ENCODE results near the gene SDK2.

Gene SDK2

DNA sequence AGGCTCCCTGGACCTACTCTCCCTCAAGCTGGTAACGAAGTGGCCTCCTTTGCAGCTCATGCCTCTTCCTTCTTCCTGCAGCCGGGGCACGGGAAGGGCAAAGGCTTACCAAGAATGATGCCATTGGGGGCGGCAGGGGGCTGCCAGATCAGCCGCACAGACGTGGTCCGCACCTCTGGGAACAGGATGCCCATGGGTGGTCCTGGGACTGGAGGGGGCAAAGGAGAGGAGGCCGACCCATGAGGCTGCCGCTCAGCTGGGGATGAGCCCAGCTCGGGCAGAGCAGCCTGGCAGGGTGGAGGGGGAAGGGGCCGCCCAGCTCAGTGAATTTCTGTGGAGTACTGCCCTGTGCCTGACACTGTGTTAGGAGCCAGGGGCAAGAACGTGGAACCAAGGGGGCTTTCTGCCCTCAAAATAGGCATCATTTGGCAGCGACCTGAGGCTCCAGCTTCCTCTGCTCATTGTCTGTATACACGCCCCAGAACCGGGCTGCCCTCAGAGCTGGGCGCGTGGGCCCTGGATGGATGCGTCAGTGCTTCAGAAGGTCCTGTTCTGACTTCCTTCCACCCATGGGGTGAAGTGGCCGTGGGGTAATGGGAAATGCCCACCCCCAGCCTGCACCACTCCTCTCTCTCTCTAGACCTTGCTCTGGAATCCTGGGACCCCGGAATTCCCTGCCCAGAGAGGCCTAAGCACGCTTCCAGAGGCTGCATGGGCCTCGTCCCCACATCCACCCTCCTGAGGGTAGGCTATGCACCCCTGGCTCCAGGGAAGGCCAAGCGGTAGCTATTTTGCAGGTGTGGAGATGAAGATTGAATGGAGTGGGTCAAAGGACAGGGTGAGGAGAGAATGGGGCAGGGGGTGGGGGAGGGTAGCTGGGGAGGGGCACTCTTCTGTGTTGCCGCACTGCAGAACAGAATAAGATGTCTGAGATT, 252.6 kb downstream of the SDK2 start:
- no peak for DNase-seq (ENCODE audit: low read depth)
- no peak overlapping the region for H3K4me3 ChIP-seq (ENCODE audit: low read length)
- TF ChIP-seq, protein P1, sequence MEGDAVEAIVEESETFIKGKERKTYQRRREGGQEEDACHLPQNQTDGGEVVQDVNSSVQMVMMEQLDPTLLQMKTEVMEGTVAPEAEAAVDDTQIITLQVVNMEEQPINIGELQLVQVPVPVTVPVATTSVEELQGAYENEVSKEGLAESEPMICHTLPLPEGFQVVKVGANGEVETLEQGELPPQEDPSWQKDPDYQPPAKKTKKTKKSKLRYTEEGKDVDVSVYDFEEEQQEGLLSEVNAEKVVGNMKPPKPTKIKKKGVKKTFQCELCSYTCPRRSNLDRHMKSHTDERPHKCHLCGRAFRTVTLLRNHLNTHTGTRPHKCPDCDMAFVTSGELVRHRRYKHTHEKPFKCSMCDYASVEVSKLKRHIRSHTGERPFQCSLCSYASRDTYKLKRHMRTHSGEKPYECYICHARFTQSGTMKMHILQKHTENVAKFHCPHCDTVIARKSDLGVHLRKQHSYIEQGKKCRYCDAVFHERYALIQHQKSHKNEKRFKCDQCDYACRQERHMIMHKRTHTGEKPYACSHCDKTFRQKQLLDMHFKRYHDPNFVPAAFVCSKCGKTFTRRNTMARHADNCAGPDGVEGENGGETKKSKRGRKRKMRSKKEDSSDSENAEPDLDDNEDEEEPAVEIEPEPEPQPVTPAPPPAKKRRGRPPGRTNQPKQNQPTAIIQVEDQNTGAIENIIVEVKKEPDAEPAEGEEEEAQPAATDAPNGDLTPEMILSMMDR (conservative IDR thresholded peaks at IDR 0.05; ENCODE audit: low read depth, low read length) = no peak

DNA sequence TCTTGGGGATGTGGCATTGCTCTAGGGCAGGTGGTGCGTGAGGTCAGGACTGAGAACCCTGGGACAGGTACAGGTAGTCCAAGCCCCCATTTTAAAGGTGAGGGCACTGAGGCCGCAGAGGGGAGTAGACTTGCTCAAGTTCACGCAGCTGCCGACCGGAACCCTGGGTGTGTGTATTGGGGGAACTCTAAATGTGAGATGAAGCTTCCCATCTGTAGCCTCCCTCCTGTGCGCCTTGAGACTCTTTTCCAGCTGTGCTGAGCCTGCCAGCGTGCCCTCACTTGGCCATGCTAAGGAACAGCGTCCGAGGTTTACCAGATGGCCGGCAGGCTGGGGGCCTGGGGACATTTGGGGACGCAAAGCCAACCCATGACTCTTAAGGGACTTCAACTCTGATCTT, 253.4 kb downstream of the SDK2 start:
- TF ChIP-seq, protein P1 (conservative IDR thresholded peaks at IDR 0.05; ENCODE audit: low read depth, low read length) = no peak
- DNase-seq (ENCODE audit: low read depth) = no peak
- H3K4me3 ChIP-seq (ENCODE audit: low read length) = no peak overlapping the region

DNA sequence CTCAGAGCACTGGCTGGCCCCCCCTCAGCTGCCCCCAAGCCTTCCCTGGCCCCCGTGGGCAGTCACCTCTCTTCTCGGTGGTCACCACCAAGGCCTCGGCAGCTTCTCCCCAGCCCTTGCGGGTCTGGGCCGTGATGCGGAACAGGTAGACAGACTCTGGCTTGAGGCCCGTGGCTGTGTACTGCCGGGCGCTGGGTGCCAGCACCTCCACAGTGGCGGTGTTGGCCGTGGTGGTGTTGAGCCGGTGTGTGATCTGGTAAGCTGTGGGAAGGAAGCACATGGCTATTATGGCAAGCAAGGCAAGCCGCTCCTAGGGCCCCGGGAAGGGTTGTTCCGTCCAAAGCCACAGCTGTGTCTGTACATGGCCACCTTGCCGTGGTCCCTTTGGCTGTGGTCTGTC, 254.0 kb downstream of the SDK2 start:
- DNase-seq (ENCODE audit: low read depth) = no peak
- TF ChIP-seq, protein P1 (conservative IDR thresholded peaks at IDR 0.05; ENCODE audit: low read depth, low read length) = no peak
- no peak overlapping the region for H3K4me3 ChIP-seq (ENCODE audit: low read length)

DNA sequence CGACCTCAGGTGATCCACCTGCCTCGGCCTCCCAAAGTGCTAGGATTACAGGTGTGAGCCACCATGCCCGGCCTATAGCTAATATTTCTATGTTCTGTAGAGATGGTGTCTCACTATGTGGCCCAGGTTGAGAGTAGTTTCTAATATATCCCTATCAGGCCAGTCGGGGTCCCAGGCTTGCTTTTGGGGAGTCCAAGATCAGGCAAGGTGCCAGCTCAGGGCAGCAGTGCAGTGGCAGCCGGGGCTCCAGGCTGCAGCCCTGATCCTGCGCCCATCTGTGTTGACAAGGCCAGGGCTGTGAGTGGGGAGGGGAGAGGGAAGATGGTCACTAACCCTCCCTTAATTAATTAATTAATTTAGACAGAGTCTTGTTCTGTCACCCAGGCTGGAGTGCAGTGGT, 254.8 kb downstream of the SDK2 start:
- TF ChIP-seq, protein P1 (conservative IDR thresholded peaks at IDR 0.05; ENCODE audit: low read depth, low read length) = no peak
- DNase-seq (ENCODE audit: low read depth) = no peak

DNA sequence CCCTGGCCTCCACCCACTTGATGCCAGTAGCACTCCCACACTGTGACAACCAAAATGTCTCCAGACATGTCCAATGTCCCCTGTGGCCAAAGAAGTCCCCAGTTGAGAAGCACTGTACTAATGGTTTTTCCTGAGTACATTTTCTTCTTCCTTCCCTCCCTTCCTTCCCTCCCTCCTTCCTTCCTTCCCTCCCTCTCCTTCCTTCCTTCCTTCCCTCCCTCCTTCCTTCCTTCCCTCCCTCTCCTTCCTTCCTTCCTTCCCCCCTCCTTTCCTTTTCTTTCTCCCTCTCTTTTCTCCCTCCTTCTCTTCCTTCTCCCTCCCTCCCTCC, 255.7 kb downstream of the SDK2 start:
- no peak for DNase-seq (ENCODE audit: low read depth)
- TF ChIP-seq, protein P1 (conservative IDR thresholded peaks at IDR 0.05; ENCODE audit: low read depth, low read length) = no peak

More for the DNA sequence above, 254.8 kb downstream of the SDK2 start:
- H3K4me3 ChIP-seq (ENCODE audit: low read length) = no peak overlapping the region

DNA sequence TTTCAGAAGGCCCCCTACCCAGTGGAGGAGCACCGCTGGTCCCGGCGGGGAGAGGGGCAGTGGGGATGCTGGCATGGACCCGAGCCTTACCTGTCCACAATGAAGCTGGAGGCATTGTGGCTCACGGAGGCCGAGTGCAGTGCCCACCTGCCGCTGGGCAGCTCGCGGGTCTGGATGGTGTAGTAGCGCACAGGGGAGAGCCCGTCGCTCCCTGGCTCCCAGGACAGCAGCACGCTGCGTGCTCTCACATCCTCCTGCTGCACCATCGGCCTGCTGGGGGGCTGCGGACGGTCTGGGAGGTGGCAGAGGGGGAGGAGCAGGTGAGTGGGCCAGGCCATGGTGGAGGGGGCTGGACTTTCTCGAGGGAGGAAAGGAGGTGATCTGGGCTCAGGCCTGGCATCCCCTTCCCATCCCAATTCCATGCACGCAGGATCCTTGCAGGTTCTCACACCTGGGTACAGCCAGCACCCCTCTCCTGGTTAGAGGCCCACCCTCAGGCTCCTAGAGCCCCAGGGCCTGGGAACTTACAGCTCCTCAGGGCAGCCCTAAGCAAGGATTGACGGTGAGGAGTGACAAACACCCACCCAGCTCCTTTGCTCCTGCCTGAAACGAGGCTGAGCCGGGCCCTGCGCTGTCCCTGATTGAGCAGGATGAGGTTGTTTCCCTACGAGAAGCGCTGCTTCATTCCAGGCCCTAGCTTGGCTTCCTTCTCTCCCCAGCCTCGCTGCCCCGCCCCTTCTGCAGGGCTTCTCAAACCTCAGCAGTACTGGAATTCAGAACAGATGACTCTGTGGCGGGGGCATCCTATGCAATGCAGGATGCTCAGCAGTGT, 256.3 kb downstream of the SDK2 start:
- TF ChIP-seq, protein P1 (conservative IDR thresholded peaks at IDR 0.05; ENCODE audit: low read depth, low read length) = no peak
- DNase-seq (ENCODE audit: low read depth) = no peak
- no peak overlapping the region for H3K4me3 ChIP-seq (ENCODE audit: low read length)

More for the DNA sequence above, 255.7 kb downstream of the SDK2 start:
- no peak overlapping the region for H3K4me3 ChIP-seq (ENCODE audit: low read length)
